Measurements from ENCODE around the gene DNAJC24. TPM values are rescaled to one million over a fixed set of nuclear protein-coding genes. Genes with fewer than 3 reads are reported as not detected.
A peak's percentile ranks its signal among the peaks of the same experiment; 100 is the strongest.

DNAJC24 gene
- total RNA-seq, 1 donor from 2014 or later = 7.2 TPM

GRCh38 chr11:31445621-31446020 is 76.0 kb downstream of the DNAJC24 start:
- peak; percentile 10 for DNase-seq (ENCODE audit: low read depth)
- TF ChIP-seq CTCF (conservative IDR thresholded peaks at IDR 0.05; ENCODE audit: low read depth, low read length) = no peak

GRCh38 chr11:31449040-31449439 is 79.4 kb downstream of the DNAJC24 start:
- H3K4me3 ChIP-seq (ENCODE audit: low read depth, low read length) = no peak overlapping the region
- no peak for DNase-seq (ENCODE audit: low read depth)
- no peak for TF ChIP-seq CTCF (conservative IDR thresholded peaks at IDR 0.05; ENCODE audit: low read depth, low read length)

More at GRCh38 chr11:31445621-31446020, 76.0 kb downstream of the DNAJC24 start:
- no peak overlapping the region for H3K4me3 ChIP-seq (ENCODE audit: low read depth, low read length)

GRCh38 chr11:31450841-31451240 is 81.2 kb downstream of the DNAJC24 start:
- no peak for TF ChIP-seq CTCF (conservative IDR thresholded peaks at IDR 0.05; ENCODE audit: low read depth, low read length)
- DNase-seq (ENCODE audit: low read depth) = no peak
- no peak overlapping the region for H3K4me3 ChIP-seq (ENCODE audit: low read depth, low read length)

- DNase-seq (ENCODE audit: low read depth) = no peak
- TF ChIP-seq CTCF (conservative IDR thresholded peaks at IDR 0.05; ENCODE audit: low read depth, low read length) = no peak
- H3K4me3 ChIP-seq (ENCODE audit: low read depth, low read length) = no peak overlapping the region
Observed at GRCh38 chr11:31455177-31455576, 85.5 kb downstream of the DNAJC24 start.

- H3K4me3 ChIP-seq (ENCODE audit: low read depth, low read length) = no peak overlapping the region
- no peak for TF ChIP-seq CTCF (conservative IDR thresholded peaks at IDR 0.05; ENCODE audit: low read depth, low read length)
- no peak for DNase-seq (ENCODE audit: low read depth)
Observed at GRCh38 chr11:31464436-31464835, 94.8 kb downstream of the DNAJC24 start.

GRCh38 chr11:31474083-31474482 is 104.4 kb downstream of the DNAJC24 start:
- TF ChIP-seq CTCF (conservative IDR thresholded peaks at IDR 0.05; ENCODE audit: low read depth, low read length) = no peak
- no peak for DNase-seq (ENCODE audit: low read depth)
- H3K4me3 ChIP-seq (ENCODE audit: low read depth, low read length) = no peak overlapping the region

- H3K4me3 ChIP-seq (ENCODE audit: low read depth, low read length) = no peak overlapping the region
- no peak for TF ChIP-seq CTCF (conservative IDR thresholded peaks at IDR 0.05; ENCODE audit: low read depth, low read length)
- DNase-seq (ENCODE audit: low read depth) = no peak
Observed at GRCh38 chr11:31477528-31478222, 108.0 kb downstream of the DNAJC24 start.
